HEK293 (cell line): ENCODE results near the gene PRODH2.
A peak's percentile ranks its signal among the peaks of the same experiment; 100 is the strongest.

ENCODE experiments used
- ATF2 ChIP-seq: fragments of 450-650 bp; formaldehyde crosslinking; IDR thresholded peaks from 2 replicates; pipeline ENCODE4 v1.5.1; 2016; ENCODE audit warnings: missing biosample characterization, missing genetic modification characterization, low read depth
- GLIS1 ChIP-seq: fragments of 450-650 bp; formaldehyde crosslinking; IDR thresholded peaks from 2 replicates; pipeline ENCODE4 v1.5.1; 2016; ENCODE audit warnings: missing biosample characterization, missing genetic modification characterization
- INSM2 ChIP-seq: fragments of 450-650 bp; formaldehyde crosslinking; IDR thresholded peaks from 2 replicates; pipeline ENCODE4 v1.5.1; 2016; ENCODE audit warnings: missing biosample characterization, missing genetic modification characterization
- KLF9 ChIP-seq: fragments of 450-650 bp; formaldehyde crosslinking; IDR thresholded peaks from 2 replicates; pipeline ENCODE4 v1.5.1; 2016; ENCODE audit warnings: missing biosample characterization, missing genetic modification characterization, low read depth
- PBX3 ChIP-seq: sonication (generic); formaldehyde crosslinking; IDR thresholded peaks from 2 replicates; pipeline ENCODE4 v1.8.1; 2022; ENCODE audit warnings: mild to moderate bottlenecking, moderate library complexity, missing genetic modification reagents
- SP2 ChIP-seq: fragments of 450-650 bp; formaldehyde crosslinking; IDR thresholded peaks from 2 replicates; pipeline ENCODE4 v1.5.1; 2016; ENCODE audit warnings: missing biosample characterization, missing genetic modification characterization
- SP3 ChIP-seq: fragments of 450-650 bp; formaldehyde crosslinking; IDR thresholded peaks from 2 replicates; pipeline ENCODE4 v1.5.1; 2016; ENCODE audit warnings: missing biosample characterization, missing genetic modification characterization
- SP7 ChIP-seq: fragments of 450-650 bp; formaldehyde crosslinking; IDR thresholded peaks from 2 replicates; pipeline ENCODE4 v1.5.1; 2016; ENCODE audit warnings: missing biosample characterization, missing genetic modification characterization
- WT1 ChIP-seq: fragments of 450-650 bp; formaldehyde crosslinking; IDR thresholded peaks from 2 replicates; pipeline ENCODE4 v1.5.1; 2016; ENCODE audit warnings: missing biosample characterization, missing genetic modification characterization
- ZBTB17 ChIP-seq: fragments of 450-650 bp; formaldehyde crosslinking; IDR thresholded peaks from 2 replicates; pipeline ENCODE4 v1.5.1; 2016; ENCODE audit warnings: missing biosample characterization, missing genetic modification characterization
- ZBTB20 ChIP-seq: fragments of 450-650 bp; formaldehyde crosslinking; IDR thresholded peaks from 2 replicates; pipeline ENCODE4 v1.5.1; 2016; ENCODE audit warnings: missing biosample characterization, missing genetic modification characterization
- ZBTB21 ChIP-seq: fragments of 450-650 bp; formaldehyde crosslinking; IDR thresholded peaks from 2 replicates; pipeline ENCODE4 v1.5.1; 2017; ENCODE audit warnings: missing biosample characterization, missing genetic modification characterization
- ZEB2 ChIP-seq: fragments of 450-650 bp; formaldehyde crosslinking; IDR thresholded peaks from 2 replicates; pipeline ENCODE4 v1.5.1; 2016; ENCODE audit warnings: missing biosample characterization, missing genetic modification characterization
- ZFHX2 ChIP-seq: fragments of 450-650 bp; formaldehyde crosslinking; conservative IDR thresholded peaks from 2 replicates; pipeline ENCODE4 v1.5.1; 2016; ENCODE audit warnings: missing biosample characterization, missing genetic modification characterization
- ZNF140 ChIP-seq: fragments of 450-650 bp; formaldehyde crosslinking; IDR thresholded peaks from 2 replicates; pipeline ENCODE4 v1.5.1; 2016; ENCODE audit warnings: missing biosample characterization, missing genetic modification characterization
- ZNF155 ChIP-seq: fragments of 450-650 bp; formaldehyde crosslinking; IDR thresholded peaks from 2 replicates; pipeline ENCODE4 v1.5.1; 2016; ENCODE audit warnings: missing biosample characterization, missing genetic modification characterization
- ZNF2 ChIP-seq: fragments of 450-650 bp; formaldehyde crosslinking; IDR thresholded peaks from 2 replicates; pipeline ENCODE4 v1.5.1; 2016; ENCODE audit warnings: missing biosample characterization, missing genetic modification characterization
- ZNF239 ChIP-seq: fragments of 450-650 bp; formaldehyde crosslinking; IDR thresholded peaks from 2 replicates; pipeline ENCODE4 v1.5.1; 2016; ENCODE audit warnings: missing biosample characterization, missing genetic modification characterization
- ZNF335 ChIP-seq: fragments of 450-650 bp; formaldehyde crosslinking; conservative IDR thresholded peaks from 2 replicates; pipeline ENCODE4 v1.5.1; 2016; ENCODE audit warnings: missing biosample characterization, missing genetic modification characterization
- ZNF350 ChIP-seq: fragments of 450-650 bp; formaldehyde crosslinking; IDR thresholded peaks from 2 replicates; pipeline ENCODE4 v1.5.0; 2017; ENCODE audit warnings: missing biosample characterization, mild to moderate bottlenecking, missing genetic modification characterization
- ZNF366 ChIP-seq: fragments of 450-650 bp; formaldehyde crosslinking; conservative IDR thresholded peaks from 2 replicates; pipeline ENCODE4 v1.5.1; 2016; ENCODE audit warnings: missing biosample characterization, missing genetic modification characterization
- ZNF37A ChIP-seq: fragments of 450-650 bp; IDR thresholded peaks from 2 replicates; pipeline ENCODE4 v1.5.1; 2018; ENCODE audit warnings: missing biosample characterization, missing genetic modification characterization
- ZNF391 ChIP-seq: fragments of 450-650 bp; formaldehyde crosslinking; IDR thresholded peaks from 2 replicates; pipeline ENCODE4 v1.5.1; 2016; ENCODE audit warnings: low read depth, missing biosample characterization, missing genetic modification characterization, borderline replicate concordance
- ZNF514 ChIP-seq: fragments of 450-650 bp; formaldehyde crosslinking; IDR thresholded peaks from 2 replicates; pipeline ENCODE4 v1.5.1; 2016; ENCODE audit warnings: missing biosample characterization, missing genetic modification characterization
- ZNF621 ChIP-seq: fragments of 450-650 bp; formaldehyde crosslinking; IDR thresholded peaks from 2 replicates; pipeline ENCODE4 v1.5.1; 2017; ENCODE audit warnings: missing biosample characterization, missing genetic modification characterization
- ZNF624 ChIP-seq: fragments of 450-650 bp; formaldehyde crosslinking; IDR thresholded peaks from 2 replicates; pipeline ENCODE4 v1.5.1; 2017; ENCODE audit warnings: missing biosample characterization, missing genetic modification characterization
- ZNF639 ChIP-seq: fragments of 450-650 bp; formaldehyde crosslinking; IDR thresholded peaks from 2 replicates; pipeline ENCODE4 v1.5.1; 2016; ENCODE audit warnings: missing biosample characterization, missing genetic modification characterization
- ZNF776 ChIP-seq: fragments of 450-650 bp; formaldehyde crosslinking; IDR thresholded peaks from 2 replicates; pipeline ENCODE4 v1.5.0; 2017; ENCODE audit warnings: missing biosample characterization, missing genetic modification characterization, borderline replicate concordance
- ZSCAN30 ChIP-seq: fragments of 450-650 bp; IDR thresholded peaks from 2 replicates; pipeline ENCODE4 v1.5.1; 2018; ENCODE audit warnings: missing biosample characterization, mild to moderate bottlenecking, missing genetic modification characterization, moderate library complexity
- ZXDB ChIP-seq: fragments of 450-650 bp; formaldehyde crosslinking; IDR thresholded peaks from 2 replicates; pipeline ENCODE4 v1.5.1; 2016; ENCODE audit warnings: missing biosample characterization, missing genetic modification characterization
- TF ChIP-seq, protein P1 (sequence below): fragments of 450-650 bp; formaldehyde crosslinking; IDR thresholded peaks from 2 replicates; pipeline ENCODE4 v1.5.1; 2016; ENCODE audit warnings: missing biosample characterization, missing genetic modification characterization
- TF ChIP-seq, protein P2 (sequence below): fragments of 450-650 bp; formaldehyde crosslinking; IDR thresholded peaks from 2 replicates; pipeline ENCODE4 v1.5.1; 2016; ENCODE audit warnings: missing biosample characterization, missing genetic modification characterization

Gene PRODH2

DNA sequence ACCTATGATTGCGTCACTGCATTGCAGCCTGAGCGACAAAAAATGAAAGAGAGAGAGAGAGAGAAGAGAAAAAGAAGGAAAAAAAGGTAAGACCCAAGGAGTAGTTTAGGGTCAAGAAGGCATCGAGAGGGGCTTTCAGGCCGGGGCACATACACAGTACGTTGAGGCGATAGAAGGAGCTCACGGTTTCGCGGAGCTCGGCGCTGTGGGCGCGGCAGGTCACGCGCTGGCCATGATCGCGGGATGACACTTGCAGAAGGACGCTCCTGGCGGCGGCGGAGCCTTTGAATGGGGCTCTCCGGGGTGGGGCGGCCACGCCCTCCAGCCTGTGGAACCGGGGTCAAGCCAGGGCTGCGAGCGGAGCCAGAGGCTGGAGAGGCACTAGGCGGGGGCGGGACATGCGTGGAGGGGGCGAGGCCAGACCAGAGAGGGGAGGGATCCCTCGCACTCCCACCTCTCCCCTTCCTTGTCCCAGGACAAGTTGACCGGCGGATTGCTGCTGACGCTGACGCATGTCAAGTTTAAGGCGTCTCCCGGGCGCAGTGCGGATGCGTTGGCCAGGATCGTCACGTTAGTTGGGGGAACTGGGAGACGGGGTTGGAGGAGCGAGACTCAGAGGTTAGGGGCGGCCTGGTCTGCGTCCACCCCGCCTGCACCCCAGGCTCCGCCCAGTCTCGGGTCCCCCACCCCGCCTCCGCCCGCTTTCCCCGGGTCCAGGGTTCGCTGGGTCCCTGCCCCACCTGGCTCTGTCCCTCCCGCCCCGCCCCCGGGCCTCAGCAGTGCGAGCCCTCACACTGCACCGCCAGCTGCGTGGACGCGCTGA is 32.8 kb upstream of the PRODH2 start (continued):
- TF ChIP-seq, protein P1, sequence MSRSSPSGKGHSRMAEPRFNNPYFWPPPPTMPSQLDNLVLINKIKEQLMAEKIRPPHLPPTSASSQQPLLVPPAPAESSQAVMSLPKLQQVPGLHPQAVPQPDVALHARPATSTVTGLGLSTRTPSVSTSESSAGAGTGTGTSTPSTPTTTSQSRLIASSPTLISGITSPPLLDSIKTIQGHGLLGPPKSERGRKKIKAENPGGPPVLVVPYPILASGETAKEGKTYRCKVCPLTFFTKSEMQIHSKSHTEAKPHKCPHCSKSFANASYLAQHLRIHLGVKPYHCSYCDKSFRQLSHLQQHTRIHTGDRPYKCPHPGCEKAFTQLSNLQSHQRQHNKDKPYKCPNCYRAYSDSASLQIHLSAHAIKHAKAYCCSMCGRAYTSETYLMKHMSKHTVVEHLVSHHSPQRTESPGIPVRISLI (tag by site-specific recombination) = peak; percentile 95
- TF ChIP-seq ZNF37A (no peak), ZNF140 (tag by site-specific recombination) (no peak), ZNF350 (no peak), INSM2 (tag by site-specific recombination) (0 out of 2 replicates have a peak, but pooled peaks have one; percentile 9), GLIS1 (peak; percentile 45), ZNF624 (no peak), ZBTB17 (peak; percentile 91), ZNF335 (tag by site-specific recombination) (peak; percentile 74), PBX3 (CRISPR knock-in tag) (peak; percentile 53; the same call in 1 of the 2 replicates), ZNF621 (tag by site-specific recombination) (no peak), ZFHX2 (peak; percentile 83), ZEB2 (tag by site-specific recombination) (peak; percentile 77; the same call in 1 of the 2 replicates), ZBTB21 (tag by site-specific recombination) (no peak), ZNF366 (tag by site-specific recombination) (peak; percentile 98), ZNF239 (no peak), ZNF2 (tag by site-specific recombination) (peak; percentile 68; the same call in 1 of the 2 replicates), WT1 (peak; percentile 60; the same call in 1 of the 2 replicates), KLF9 (tag by site-specific recombination) (peak; percentile 98), ZNF639 (0 out of 2 replicates have a peak, but pooled peaks have one; percentile 19), ATF2 (tag by site-specific recombination) (no peak), ZNF514 (tag by site-specific recombination) (no peak), ZNF776 (no peak), ZNF391 (peak; percentile 34; the same call in 1 of the 2 replicates), ZXDB (tag by site-specific recombination) (0 out of 2 replicates have a peak, but pooled peaks have one; percentile 19), SP3 (peak; percentile 99), ZBTB20 (peak; percentile 91), SP2 (tag by site-specific recombination) (peak; percentile 98), SP7 (tag by site-specific recombination) (peak; percentile 81; the same call in 1 of the 2 replicates), ZSCAN30 (tag by site-specific recombination) (no peak), ZNF155 (tag by site-specific recombination) (no peak)
- TF ChIP-seq, protein P2, sequence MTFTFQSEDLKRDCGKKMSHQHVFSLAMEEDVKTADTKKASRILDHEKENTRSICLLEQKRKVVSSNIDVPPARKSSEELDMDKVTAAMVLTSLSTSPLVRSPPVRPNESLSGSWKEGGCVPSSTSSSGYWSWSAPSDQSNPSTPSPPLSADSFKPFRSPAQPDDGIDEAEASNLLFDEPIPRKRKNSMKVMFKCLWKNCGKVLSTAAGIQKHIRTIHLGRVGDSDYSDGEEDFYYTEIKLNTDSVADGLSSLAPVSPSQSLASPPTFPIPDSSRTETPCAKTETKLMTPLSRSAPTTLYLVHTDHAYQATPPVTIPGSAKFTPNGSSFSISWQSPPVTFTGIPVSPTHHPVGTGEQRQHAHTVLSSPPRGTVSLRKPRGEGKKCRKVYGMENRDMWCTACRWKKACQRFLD (tag by site-specific recombination) = no peak
